Esophagus muscularis mucosa (tissue), 4 donors: ENCODE data around the gene HDLBP. TPM values are rescaled to one million over a fixed set of nuclear protein-coding genes. Genes with fewer than 3 reads are reported as not detected.

Experiments used
- DNase-seq: peaks from one replicate; pipeline ENCODE4 v3.0.0-alpha.2; 2017; ENCODE audit errors: extremely low spot score
- H3K27ac ChIP-seq, 4 donors: fragments of 200-600 bp; sonication (generic); replicated peaks in 1 of 4; 1 replicate in 3 of 4; 2 replicates in 1 of 4; pipeline ENCODE4 v1.5.1; 2016 to 2019; ENCODE audit warnings: mild to moderate bottlenecking in 1 of 4
- H3K27me3 ChIP-seq, 4 donors: fragments of 200-600 bp; sonication (generic); one replicate each; pipeline versions ENCODE4 v1.5.1 to v1.6.0; 2016 to 2019
- H3K36me3 ChIP-seq, 4 donors: fragments of 200-600 bp; sonication (generic); one replicate each; pipeline ENCODE4 v1.5.1; 2016 to 2019
- H3K4me1 ChIP-seq, 4 donors: fragments of 200-600 bp; sonication (generic); one replicate each; pipeline ENCODE4 v1.5.1; 2016 to 2019
- H3K4me3 ChIP-seq, 4 donors: fragments of 200-600 bp; sonication (generic); 1 replicate in 2 of 4; 2 replicates in 2 of 4; pipeline ENCODE4 v1.5.1; 2016 to 2019; ENCODE audit warnings: mild to moderate bottlenecking in 4 of 4, moderate library complexity in 1 of 4
- H3K9me3 ChIP-seq, 4 donors: fragments of 200-600 bp; sonication (generic); 1 replicate in 3 of 4; 2 replicates in 1 of 4; pipeline ENCODE4 v1.5.1; 2016 to 2019
- CTCF ChIP-seq, 3 experiments: fragments of 200-600 bp in 2 of 3; fragments of 450-650 bp in 1 of 3; sonication (generic) in 2 of 3; IDR thresholded peaks; one replicate each; pipeline ENCODE4 v1.5.1; 2017 to 2019; ENCODE audit warnings: antibody characterized with exemption in 3 of 3, mild to moderate bottlenecking in 2 of 3, moderate library complexity in 1 of 3
- EP300 ChIP-seq: sonication (generic); formaldehyde crosslinking; IDR thresholded peaks from one replicate; pipeline ENCODE4 v1.6.1; 2017; ENCODE audit warnings: antibody characterized with exemption
- POLR2A ChIP-seq: fragments of 450-650 bp; IDR thresholded peaks from one replicate; pipeline ENCODE4 v1.6.1; 2017; ENCODE audit warnings: antibody characterized with exemption, moderate library complexity, mild to moderate bottlenecking, low read depth
- POLR2AphosphoS5 ChIP-seq, 2 donors: sonication (generic); formaldehyde crosslinking; IDR thresholded peaks; one replicate each; pipeline ENCODE4 v1.6.1; 2017; ENCODE audit warnings: antibody characterized with exemption in 2 of 2
- WGBS: methylation state at CpG from one replicate; pipeline ENCODE4 v1.1.5; 2018; 5-methylcytosine and 5-hydroxymethylcytosine counted together
- intact Hi-C: fragments of 100-400 bp; cut with DNase I; formaldehyde crosslinking; loops from one replicate; pipeline ENCODE4 v1.15.1; 2023
- total RNA-seq, 4 donors: library from RNA; depleted of rRNA; stranded (reverse); fragments of >200 nt; gene quantifications; one replicate each; pipeline versions ENCODE4 v1.1.0 to v1.2.1, GENCODE V29; 2016

HDLBP gene
- total RNA-seq, 4 donors from 2014 or later: 263 to 479 (median 304) TPM

GRCh38 chr2:241352227-241352626 lies 36.8 kb upstream of the HDLBP start:
- H3K27ac ChIP-seq: no peak overlapping the region
- WGBS: 93% methylated on average over 3 of the region's 3 CpGs
- H3K9me3 ChIP-seq: no peaks in the 10 kb centered on the region
- H3K4me1 ChIP-seq: peaks cover 10 to 16% (median 13%) of the 10 kb centered on the region in 4 donors
- no peak for DNase-seq
- H3K4me3 ChIP-seq: no peak overlapping the region
- no peaks in the 10 kb centered on the region for H3K27me3 ChIP-seq
- peaks cover 55 to 77% (median 64%) of the 10 kb centered on the region in 4 donors for H3K36me3 ChIP-seq
- no peak for TF ChIP-seq POLR2AphosphoS5 (IDR thresholded peaks at IDR 0.05)
- no peak for TF ChIP-seq EP300
- TF ChIP-seq CTCF (IDR thresholded peaks at IDR 0.05): no peak
- intact Hi-C loops: loop anchor here (10.0 kb wide), 1 partner anchor 353 kb away; the partner anchor contains the start of gene ING5

GRCh38 chr2:241351640-241352031 lies 36.2 kb upstream of the HDLBP start:
- Histone ChIP-seq H3K27ac (no peak overlapping the region), H3K4me3 (no peak overlapping the region), H3K27me3 (no peaks in the 10 kb centered on the region), H3K9me3 (no peaks in the 10 kb centered on the region), H3K4me1 (peaks cover 4 to 10% (median 7%) of the 10 kb centered on the region in 4 donors), H3K36me3 (peaks cover 60 to 83% (median 70%) of the 10 kb centered on the region in 4 donors)
- TF ChIP-seq POLR2AphosphoS5 (IDR thresholded peaks at IDR 0.05) (no peak), POLR2A (no peak), EP300 (no peak), CTCF (IDR thresholded peaks at IDR 0.05) (no peak)
- 75% methylated on average over 3 of the region's 3 CpGs for WGBS
- intact Hi-C loops: loop anchor here (10.0 kb wide), 1 partner anchor 353 kb away; the partner anchor contains the start of gene ING5
- DNase-seq: no peak

GRCh38 chr2:241350878-241351639 lies 35.6 kb upstream of the HDLBP start:
- WGBS: 91% methylated on average over 9 of the region's 9 CpGs
- Histone ChIP-seq H3K9me3 (no peaks in the 10 kb centered on the region), H3K4me3 (no peak overlapping the region), H3K27me3 (no peaks in the 10 kb centered on the region), H3K27ac (no peak overlapping the region), H3K4me1 (peaks cover 3 to 8% (median 6%) of the 10 kb centered on the region in 4 donors), H3K36me3 (peaks cover 66 to 88% (median 76%) of the 10 kb centered on the region in 4 donors)
- no peak for DNase-seq
- intact Hi-C loops: loop anchor here (10.0 kb wide), 1 partner anchor 354 kb away; the partner anchor contains the start of gene ING5
- TF ChIP-seq POLR2A: no peak
- no peak for TF ChIP-seq CTCF (IDR thresholded peaks at IDR 0.05)
- TF ChIP-seq POLR2AphosphoS5 (IDR thresholded peaks at IDR 0.05): no peak
- TF ChIP-seq EP300: no peak

GRCh38 chr2:241350530-241350877 lies 35.0 kb upstream of the HDLBP start:
- H3K36me3 ChIP-seq: peaks cover 72 to 94% (median 81%) of the 10 kb centered on the region in 4 donors
- H3K4me3 ChIP-seq: no peak overlapping the region
- no peak for TF ChIP-seq EP300
- no peak for TF ChIP-seq POLR2AphosphoS5 (IDR thresholded peaks at IDR 0.05)
- no peak for TF ChIP-seq CTCF (IDR thresholded peaks at IDR 0.05)
- TF ChIP-seq POLR2A: no peak
- intact Hi-C loops: loop anchor here (10.0 kb wide), 1 partner anchor 354 kb away; the partner anchor contains the start of gene ING5
- no peak overlapping the region for H3K27ac ChIP-seq
- H3K9me3 ChIP-seq: no peaks in the 10 kb centered on the region
- H3K27me3 ChIP-seq: no peaks in the 10 kb centered on the region
- H3K4me1 ChIP-seq: peaks cover 3 to 8% (median 6%) of the 10 kb centered on the region in 4 donors
- DNase-seq: no peak
- 83% methylated on average over 2 of the region's 2 CpGs for WGBS
